GM18951 (cell line): ENCODE measurements around the gene CNOT8.
"Not testable (repeated sequence)": the region's sequence is repeated elsewhere in the genome, so short reads cannot be mapped to it uniquely, and the experiment has no call there.

Experiments used
- POLR2A ChIP-seq: IDR thresholded peaks from 4 replicates; pipeline ENCODE4 v1.6.1; 2011; ENCODE audit warnings: mild to moderate bottlenecking; ENCODE audit not compliant: insufficient read length, insufficient read depth; ENCODE audit errors: extremely low read depth
- in situ Hi-C: fragments of 300-500 bp; cut with MboI; formaldehyde crosslinking; loops from one replicate; pipeline ENCODE4 v1.12.0; 2022; ENCODE audit warnings: low sequenced_read_pairs, mixed read lengths, inconsistent platforms; ENCODE audit not compliant: unreplicated experiment

CNOT8 gene

GRCh38 chr5:154858297-154858971 lies at the start of gene CNOT8:
TSS of gene CNOT8 (plus strand) at chr5:154858627. CDS start at chr5:154863279, 4,652 bp downstream.
- in situ Hi-C loops: no loop called here
- TF ChIP-seq POLR2A: peak; percentile 91

GRCh38 chr5:154811239-154811638 lies 47.2 kb upstream of the CNOT8 start:
- in situ Hi-C loops: no loop called here
- TF ChIP-seq POLR2A: no peak

GRCh38 chr5:154811653-154812465 lies 46.6 kb upstream of the CNOT8 start:
- in situ Hi-C loops: no loop called here
- no peak for TF ChIP-seq POLR2A

- in situ Hi-C loops: no loop called here
- no peak for TF ChIP-seq POLR2A
Observed at GRCh38 chr5:154813158-154813557, 45.3 kb upstream of the CNOT8 start.

- in situ Hi-C loops: no loop called here
- TF ChIP-seq POLR2A: no peak
Observed at GRCh38 chr5:154813736-154814135, 44.7 kb upstream of the CNOT8 start.

GRCh38 chr5:154815025-154815424 lies 43.4 kb upstream of the CNOT8 start:
- TF ChIP-seq POLR2A: no peak
- in situ Hi-C loops: no loop called here

GRCh38 chr5:154815684-154816247 lies 42.7 kb upstream of the CNOT8 start:
- no peak for TF ChIP-seq POLR2A
- in situ Hi-C loops: no loop called here

- TF ChIP-seq POLR2A: no peak
- in situ Hi-C loops: no loop called here
Observed at GRCh38 chr5:154816891-154817492, 41.4 kb upstream of the CNOT8 start.

GRCh38 chr5:154817815-154818214 lies 40.6 kb upstream of the CNOT8 start:
- TF ChIP-seq POLR2A: no peak
- in situ Hi-C loops: no loop called here

- in situ Hi-C loops: no loop called here
Observed at GRCh38 chr5:154818471-154819116, 39.8 kb upstream of the CNOT8 start.

GRCh38 chr5:154819546-154819945 lies 38.9 kb upstream of the CNOT8 start:
- TF ChIP-seq POLR2A: no peak
- in situ Hi-C loops: no loop called here

More at GRCh38 chr5:154818471-154819116, 39.8 kb upstream of the CNOT8 start:
- TF ChIP-seq POLR2A: no peak

GRCh38 chr5:154820383-154820782 lies 38.0 kb upstream of the CNOT8 start:
- in situ Hi-C loops: no loop called here
- no peak for TF ChIP-seq POLR2A

GRCh38 chr5:154822896-154823295 lies 35.5 kb upstream of the CNOT8 start:
- in situ Hi-C loops: not testable (repeated sequence)
